ENCODE results near the gene HECTD4.
A peak's percentile ranks its signal among the peaks of the same experiment; 100 is the strongest.

HECTD4 gene

DNA sequence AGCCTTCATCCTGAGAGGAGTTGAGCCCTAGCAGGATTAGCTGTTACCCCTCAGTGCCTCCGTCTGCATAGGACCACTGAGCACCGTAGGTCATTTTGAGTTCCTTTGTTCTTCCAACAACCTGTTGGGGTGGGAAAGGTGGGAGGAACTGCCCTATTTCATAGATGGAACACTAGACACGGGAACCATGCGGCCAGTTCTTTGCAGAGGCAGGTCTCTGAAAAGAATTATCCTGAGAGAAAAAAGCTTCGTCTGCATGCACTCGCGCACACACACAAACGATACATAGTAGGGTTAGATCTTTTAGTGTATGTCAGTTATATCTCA, 228.4 kb downstream of the HECTD4 start:
- DNase-seq, result no peak

DNA sequence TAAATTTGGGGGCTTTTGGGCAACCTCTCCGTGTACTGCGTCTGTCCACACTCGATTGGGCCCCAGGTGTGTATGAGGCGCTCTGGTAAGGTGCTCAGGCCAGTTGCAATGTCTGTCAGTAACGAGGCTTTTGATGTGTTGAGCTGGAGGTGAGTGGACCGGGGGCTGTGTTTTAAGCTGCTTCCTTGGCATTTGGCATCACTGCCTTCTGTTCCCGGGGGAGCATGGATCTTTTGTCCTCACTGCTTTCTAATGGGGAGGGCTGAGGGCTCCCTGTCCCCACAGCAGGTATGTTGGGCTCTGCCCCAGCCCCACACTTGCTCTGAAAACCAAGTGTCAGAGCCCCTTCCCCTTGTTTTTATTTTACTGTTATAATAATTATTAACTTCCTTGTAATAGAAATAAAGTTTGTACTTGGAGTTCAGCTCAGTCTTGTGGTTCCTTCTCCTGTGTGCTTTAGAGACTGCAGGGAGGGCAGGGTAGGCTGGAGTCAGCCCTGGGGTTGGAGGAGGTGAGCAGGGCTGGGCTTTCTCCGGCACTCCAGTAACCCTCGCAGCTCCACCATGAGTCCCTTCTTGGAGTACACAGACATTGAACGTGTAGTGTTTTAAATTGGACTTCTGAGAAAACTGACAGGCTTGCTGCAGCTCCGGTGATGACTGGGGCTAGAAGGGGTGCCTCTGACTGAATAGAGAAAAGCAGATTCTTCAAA, 228.9 kb downstream of the HECTD4 start:
- DNase-seq, result no peak

DNA sequence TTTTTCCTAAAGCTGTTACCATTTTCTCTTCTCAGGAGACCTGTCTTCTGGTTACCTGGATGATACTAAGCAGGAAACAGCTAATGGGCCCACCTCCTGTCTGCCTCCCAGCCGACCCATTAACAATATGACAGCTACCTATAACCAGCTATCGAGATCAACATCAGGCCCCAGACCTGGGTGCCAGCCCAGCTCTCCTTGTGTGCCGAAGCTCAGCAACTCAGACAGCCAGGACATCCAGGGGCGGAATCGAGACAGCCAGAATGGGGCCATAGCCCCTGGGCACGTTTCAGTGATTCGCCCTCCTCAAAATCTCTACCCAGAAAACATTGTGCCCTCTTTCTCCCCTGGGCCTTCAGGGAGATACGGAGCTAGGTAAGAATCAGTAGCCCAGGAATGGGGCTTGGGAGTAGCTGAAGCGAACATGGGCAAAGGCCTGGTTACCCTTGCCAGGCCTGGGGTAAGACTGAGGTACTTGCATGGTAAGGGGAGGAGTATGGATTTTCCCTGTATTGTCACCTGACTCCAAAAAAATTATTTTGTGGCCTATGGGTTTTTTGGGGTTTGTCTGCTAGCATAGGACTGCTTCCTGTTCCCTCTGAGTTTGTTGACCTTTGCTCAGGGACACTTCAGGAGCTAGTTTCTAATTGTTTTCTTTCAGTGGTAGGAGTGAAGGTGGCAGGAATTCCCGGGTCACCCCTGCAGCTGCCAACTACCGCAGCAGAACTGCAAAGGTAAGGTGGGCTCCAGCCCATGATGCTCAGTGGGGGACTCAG, 230.3 kb downstream of the HECTD4 start:
- no peak for DNase-seq

DNA sequence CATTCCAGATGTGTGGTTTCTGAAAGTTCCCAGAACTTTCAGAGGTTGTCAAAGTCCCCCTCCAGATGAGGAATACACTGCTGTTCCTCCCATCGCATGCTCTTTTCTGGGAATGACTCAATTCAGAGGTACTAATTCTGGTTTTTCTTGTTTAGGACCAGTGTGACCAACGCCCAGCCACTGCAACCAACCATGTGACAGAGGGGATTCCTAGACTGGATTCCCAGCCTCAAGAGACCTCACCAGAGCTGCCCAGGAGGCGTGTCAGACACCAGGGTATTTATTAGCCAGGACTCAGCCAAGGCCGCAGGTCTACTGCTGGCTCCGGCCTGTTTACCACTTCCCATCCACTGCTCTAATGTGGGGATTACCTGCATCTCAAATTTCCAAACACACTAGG, 232.6 kb downstream of the HECTD4 start:
- no peak for DNase-seq

DNA sequence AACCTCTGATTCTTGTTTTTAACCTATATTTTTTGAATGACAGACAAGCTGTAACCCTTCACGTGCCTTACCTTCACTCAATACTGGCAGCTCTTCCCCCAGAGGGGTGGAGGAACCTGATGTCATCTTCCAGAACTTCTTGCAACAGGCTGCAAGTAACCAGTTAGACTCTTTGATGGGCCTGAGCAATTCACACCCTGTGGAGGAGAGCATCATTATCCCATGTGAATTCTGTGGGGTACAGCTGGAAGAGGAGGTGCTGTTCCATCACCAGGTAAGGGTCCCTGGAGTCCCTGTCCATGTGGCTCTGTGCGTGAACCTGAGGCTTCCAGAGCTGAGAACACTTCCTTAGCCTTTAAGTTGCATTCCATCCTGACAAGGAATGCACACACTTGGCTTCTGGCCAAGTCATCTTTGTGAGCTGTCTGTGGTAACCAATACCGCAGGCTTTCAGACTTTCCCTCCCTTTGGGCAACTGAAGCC, 234.2 kb downstream of the HECTD4 start:
- DNase-seq, result no peak

DNA sequence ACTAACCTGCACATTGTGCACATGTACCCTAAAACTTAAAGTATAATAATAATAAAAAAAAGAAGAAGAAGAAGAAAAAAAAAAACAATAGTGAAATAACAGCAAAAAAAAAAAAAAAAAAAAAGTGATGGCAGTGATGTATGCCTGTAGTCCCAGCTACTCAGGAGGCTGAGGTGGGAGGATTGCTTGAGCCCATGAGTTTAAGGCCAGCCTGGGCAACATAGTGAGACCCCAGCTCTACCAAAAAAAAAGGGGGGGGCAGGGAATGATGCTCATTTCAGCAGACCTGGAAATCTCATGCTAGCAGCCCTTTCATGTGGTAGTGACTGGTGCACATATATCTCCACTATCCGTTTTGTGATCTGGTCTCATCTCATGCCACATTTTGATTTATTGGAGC, 236.1 kb downstream of the HECTD4 start:
- no peak for DNase-seq

DNA sequence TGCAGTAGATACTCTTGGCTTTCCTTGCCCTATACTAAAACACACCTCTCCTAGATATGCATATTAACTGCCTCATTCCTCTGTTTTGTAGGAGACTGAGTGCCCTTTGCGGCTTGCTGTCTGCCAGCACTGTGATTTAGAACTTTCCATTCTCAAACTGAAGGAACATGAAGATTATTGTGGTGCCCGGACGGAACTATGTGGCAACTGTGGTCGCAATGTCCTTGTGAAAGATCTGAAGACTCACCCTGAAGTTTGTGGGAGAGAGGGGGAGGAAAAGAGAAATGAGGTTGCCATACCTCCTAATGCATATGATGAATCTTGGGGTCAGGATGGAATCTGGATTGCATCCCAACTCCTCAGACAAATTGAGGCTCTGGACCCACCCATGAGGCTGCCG, 241.5 kb downstream of the HECTD4 start:
- DNase-seq, result no peak

DNA sequence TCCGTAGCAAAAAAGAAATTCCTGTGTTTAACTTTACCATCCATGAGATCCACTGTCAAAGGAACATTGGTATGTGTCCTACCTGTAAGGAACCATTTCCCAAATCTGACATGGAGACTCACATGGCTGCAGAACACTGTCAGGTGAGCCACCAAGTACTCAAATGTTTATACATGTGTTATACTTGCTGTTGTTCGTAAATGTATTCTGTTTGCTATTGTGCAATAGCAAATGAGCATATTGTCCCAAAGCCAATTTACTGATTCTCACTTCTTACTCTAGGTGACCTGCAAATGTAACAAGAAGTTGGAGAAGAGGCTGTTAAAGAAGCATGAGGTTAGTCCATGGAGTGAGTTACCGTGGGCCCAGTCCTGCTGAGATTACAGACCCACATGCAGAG, 247.5 kb downstream of the HECTD4 start:
- DNase-seq, result no peak

DNA sequence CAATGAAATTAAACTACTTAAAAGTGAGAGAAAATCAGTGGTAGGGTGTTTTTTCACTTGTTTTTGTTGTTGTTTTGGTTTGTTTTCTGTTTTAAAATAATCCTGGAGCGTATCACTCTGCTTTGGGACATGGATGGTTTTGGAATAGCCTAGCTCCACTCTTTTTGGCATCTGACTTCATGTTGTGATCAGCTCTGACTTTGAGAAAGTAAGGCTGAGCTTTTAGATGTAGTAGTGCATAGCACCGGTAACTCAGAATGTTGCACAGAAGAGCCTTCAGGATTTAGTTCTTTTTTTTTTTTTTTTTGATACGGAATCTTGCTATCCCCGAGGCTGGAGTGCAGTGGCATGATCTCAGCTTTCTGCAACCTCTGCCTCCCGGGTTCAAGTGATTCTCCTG, 248.8 kb downstream of the HECTD4 start:
- no peak for DNase-seq

DNA sequence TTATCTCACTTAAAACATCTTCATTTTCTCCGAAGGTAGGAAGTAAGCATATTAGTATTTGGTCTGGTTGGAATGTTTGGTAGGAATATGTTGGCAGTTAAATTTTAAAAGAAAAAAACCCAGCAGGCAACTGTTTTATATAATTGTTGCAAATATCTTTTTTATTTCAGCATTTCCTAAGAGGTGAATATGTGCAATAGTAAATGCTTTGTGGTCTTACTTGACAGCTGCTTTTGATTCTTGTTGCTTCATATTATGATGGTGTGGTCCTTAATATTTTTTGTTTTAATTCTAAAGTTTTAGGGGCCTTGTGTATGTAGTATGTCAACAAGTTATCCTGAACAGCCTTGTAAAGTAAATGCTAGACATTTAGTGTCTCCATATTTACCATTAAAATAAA, 250.5 kb downstream of the HECTD4 start:
- DNase-seq, result no peak

DNA sequence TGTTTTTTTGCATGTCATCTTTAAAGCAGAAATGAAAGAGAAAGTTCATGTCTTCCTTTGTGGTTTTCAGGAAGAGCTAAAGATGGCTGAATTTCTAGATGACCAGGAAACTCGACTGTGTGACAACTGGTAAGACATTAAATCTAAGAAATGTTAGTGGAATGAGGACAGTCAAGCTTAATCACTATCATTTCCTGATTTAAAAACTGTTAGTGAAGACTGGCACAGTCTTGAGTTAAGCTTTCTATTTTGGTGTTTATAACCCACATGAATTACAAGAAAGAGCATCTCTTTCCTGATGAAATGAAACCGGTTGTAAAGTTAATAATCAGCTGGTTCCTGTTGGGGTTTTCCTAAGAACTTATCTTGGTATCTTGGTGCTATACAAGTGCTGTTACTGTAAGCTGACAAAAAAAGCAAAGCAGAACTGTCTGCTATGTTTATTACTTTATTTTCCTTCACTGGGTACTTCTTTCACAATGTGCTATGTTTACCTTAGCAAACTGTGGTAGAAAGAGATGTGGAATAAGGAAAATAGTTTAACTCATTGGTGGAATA, 251.7 kb downstream of the HECTD4 start:
- DNase-seq, result peak in 2 of 5 experiments; percentile 58 to 91

DNA sequence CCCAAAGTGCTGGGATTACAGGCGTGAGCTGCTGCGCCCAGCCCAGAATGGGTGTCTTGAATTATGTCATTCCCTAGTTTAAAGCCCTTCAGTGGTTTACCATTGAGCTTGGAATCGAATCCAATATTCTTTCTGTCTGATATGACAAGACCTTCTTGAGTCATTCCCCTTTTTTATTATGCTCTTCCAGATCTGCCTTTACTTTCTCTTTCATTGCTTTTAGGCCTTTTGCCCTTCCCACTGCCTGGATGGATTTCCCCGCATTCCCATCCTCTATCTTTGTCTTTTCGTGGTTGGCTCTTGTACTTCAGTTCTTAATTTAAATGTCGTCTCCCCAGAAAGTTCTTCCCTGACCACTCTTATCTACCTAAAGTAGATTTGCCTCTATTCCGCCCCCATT, 255.3 kb downstream of the HECTD4 start:
- no peak for DNase-seq

DNA sequence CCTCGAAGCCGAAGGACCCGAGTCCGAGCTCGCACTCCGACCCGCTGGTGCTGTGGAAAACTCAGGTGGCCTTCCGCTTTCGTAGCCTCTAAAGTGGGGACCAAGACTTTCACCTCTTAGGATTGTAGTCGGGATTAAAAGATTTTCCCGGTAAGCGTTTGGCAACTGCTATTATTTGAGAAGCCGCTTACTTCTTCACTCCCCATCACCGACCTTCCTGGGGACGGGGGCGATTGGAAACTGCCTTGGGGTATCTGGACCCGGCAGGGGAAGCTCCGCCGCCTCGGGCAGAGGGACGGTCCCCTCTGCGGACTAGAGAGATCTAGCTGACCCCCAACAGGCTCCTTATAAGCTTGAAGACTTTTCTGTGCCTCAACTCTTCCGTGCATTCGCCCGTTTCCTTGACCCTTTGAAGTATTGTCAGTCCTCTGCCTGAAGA, 256.2 kb downstream of the HECTD4 start:
- DNase-seq, result no peak

DNA sequence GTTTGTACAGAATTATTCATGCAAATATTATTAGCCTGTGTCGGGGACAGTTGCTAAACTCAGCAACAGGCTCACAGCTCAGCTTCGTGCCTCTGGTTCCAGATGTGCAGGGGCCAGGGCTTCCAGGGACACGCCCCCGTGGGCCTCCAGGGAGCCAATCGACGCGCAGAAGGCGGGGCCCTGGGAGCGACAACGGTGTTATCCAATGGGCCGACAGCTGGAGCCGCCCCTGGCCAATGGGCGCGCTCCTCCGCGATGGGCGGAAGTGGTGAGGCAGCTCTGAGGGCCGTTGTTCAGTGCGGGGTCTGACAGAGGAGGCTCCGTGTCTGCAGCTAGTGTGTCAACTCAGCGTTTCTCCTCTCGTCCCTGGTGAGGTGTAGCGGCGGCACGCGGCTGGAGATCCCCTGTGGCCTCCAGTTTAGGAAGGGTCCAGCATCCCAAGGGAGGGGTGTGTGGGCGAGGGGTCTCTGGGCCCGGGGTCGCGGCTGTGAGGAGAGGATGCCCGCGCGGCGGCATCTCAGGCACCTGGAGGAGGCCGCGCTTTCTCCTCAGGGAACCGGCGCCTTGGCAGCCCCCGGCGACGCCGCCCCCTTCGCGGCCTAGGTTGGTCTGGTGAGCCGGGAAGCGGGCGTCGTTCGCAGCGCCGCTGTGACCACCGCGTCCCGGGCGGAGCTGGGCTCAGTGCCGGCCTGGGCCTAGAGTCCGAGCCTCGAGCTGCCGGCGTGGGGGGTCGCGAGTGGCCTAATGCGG, 256.8 kb downstream of the HECTD4 start, which contains the start of gene TRAFD1:
TSS of gene TRAFD1 (plus strand) at position 311 of the 750 bp plus-strand sequence. CDS start 4,963 bp downstream, outside the sequence.
- peak; percentile 93 to 99 (median 97) for DNase-seq

DNA sequence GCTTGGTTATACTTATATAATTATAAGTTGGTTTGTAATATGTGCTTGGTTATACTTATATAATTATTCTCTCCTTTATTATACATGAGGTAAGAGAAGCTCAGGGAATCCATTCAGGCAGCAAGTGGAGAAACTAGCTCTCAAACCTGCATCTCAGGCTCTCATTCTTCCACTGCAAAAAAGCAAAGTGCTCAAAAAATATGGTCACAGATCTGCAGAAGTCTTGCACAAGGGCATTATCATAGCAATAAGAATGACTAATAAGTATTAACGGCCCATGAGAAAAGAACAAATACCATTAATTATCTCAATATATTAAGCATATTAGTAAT, 257.3 kb downstream of the HECTD4 start:
- no peak for DNase-seq

DNA sequence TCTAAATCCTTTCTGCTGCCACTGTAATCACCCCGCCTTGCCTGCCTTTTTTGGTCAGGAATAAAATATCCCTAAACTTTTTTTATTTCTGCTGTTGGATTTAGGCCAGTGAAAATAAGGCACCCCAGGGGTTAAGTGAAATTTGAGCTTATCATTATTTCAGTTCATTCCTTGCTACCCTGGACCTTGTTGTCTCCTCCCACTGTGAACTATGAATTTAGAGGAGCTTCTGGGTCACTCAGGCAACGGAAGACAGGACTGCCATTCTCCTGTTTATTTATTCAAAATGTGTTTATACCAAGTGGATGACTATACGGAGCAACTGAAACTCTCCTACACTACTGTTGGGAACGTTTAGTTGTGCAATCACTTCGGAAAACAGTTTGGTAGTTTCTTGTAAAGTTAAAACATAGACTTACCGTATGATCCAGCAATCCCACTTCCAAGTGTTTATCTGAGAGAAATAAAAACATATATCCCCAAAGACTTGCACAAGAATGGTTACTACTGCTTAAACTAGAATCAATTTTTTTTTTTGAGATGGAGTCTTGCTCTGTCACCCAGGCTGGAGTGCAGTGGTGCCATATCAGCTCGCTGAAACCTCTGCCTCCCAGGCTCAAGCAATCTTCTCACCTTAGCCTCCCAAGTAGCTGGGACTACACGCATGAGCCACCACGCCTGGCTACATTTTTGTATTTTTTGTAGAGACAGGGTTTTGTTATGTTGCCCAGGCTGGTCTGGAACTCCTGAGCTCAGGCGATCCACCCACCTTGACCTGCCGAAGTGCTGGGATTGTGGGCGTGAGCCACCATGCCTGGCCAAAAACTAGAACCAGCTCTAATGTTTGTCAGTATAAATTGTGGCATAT, 259.2 kb downstream of the HECTD4 start:
- DNase-seq, result no peak

DNA sequence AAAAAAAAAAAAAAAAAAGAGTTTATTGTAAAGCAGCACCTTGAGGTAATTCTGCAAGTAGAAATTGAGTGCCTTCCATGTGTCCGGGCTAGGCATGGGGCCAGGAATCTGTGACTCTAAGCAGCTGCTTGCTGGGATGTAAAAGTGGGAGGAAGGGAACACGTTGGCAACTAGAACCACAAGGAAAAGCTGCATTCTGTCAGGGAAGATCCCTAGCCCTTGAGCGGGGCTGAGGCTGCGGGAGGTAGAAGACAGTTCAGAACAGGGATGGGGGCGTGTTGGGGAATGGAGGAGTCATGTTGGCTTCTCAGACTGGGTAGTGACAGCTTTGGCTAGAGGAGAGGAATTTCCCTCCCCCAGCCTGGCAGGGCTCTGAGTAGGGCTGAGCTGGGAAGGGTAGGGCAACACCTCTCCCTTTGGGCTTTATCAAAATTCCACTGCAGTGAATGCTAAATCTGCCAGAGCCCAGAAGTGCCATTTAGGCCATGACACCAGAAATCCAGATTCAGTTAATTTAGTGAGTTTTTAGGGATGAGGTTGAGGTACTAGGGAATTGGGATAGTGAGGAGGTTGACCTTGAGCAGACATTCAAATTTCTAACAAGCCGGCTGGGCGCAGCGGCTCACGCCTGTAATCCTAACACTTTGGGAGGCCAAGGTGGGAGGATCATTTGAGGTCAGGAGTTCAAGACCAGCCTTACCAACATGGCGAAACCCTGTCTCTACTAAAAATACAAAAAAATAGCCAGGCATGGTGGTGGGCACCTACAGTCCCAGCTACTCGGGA, 260.3 kb downstream of the HECTD4 start:
- DNase-seq, result no peak

DNA sequence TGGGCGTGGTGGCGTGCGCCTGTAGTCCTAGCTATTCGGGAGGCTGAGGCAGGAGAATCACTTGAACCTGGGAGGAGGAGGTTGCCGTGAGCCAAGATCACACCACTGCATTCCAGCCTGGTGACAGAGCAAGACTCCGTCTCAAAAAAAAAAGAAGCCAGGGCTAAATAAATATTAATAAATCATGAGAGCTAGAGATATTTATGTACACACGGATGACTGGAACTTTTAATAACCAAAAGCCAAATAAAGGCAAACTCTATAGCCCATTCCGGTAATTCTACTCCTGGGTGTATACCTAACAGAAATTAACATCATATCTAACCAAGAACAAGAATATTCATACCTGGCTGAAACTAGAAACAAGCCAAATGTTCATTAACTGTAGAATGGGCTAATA, 264.5 kb downstream of the HECTD4 start:
- no peak for DNase-seq

DNA sequence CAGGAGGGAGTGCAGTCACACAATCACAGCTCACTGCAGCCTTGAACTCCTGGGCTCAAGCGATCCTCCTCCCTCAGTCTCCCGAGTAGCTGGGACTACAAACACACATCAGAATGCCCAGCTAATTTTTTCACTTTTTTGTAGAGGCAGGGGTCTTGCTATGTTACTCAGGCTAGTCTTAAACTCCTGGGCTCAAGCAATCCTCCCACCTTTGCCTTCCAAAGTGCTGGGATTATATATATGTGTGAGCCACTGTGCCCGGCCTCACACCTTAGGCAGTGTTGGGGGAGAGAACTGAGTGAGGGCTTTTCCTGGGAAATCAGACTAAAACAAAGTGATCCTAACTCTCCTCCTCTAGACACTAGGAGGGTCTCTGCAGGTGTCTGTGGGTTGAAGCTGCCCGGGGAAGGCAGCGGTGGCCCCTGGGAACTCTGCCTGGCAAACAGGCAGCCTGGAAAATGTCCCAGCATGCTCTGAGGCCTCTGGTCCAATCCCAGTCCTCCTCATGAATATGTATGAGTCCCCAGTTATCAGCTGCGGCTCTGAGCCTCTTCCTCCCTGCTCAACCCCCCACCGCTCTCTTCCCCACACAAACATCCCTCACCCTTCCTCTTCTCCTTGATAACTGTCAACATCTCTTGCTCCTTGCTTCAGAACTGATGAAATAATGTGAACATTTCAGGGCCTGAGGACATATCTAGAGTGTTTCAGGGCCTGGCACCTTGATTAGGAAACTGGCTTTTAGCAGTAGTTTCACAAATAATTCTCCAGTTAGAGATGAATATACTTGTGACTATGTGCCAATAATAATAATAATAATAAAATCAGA, 265.8 kb downstream of the HECTD4 start:
- peak in 1 of 5 experiments; percentile 48 for DNase-seq

DNA sequence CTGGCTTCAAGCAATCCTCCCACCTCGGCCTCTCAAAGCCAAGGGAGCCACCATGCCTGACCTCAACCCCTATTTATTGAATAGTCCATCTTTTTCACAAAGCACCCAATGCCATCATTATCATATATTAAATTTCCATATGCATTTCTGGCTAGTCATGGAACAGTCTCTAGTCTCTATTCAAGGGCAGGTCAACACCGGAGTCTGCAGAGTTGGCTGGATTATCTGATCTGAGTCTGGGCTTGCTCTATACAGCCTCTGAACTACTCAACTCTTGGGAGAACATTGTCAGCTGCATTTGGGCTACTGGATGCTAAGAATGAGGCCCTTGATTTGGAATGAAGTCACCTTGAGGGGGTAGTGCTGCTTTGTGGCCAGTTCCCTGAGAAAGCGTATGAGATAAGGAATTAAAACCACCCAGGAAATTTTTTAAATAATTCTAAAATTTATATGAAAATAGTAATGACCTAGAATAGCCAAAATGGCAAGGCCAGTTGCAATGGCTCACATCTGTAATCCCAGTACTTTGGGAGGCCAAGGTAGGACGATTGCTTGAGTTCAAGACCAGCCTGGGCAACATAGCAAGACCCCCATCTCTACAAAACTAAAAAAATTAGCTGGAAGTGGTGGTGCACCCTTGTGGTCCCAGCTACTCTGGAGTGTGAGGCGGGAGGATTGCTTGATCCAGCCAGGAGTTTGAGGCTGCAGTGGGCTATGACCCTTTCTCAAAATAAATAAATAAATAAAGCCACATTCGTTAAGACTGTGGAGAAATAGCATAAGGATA, 266.8 kb downstream of the HECTD4 start:
- DNase-seq, result no peak
